MM.1S (cell line): ENCODE data around the gene CAPN10.

Source experiments
- CTCF ChIP-seq: fragments of 300-600 bp; sonication (generic); IDR thresholded peaks from 2 replicates; pipeline ENCODE4 v1.5.1; 2016; ENCODE audit warnings: antibody characterized with exemption, low read length, mixed read lengths
- EZH2 ChIP-seq: fragments of 300-600 bp; sonication (generic); optimal IDR thresholded peaks from 2 replicates; pipeline ENCODE3; 2017; ENCODE audit warnings: low read depth, mild to moderate bottlenecking, antibody characterized with exemption, low read length, mixed read lengths
- EZH2phosphoT487 ChIP-seq: fragments of 300-600 bp; sonication (generic); IDR thresholded peaks from 2 replicates; pipeline ENCODE4 v1.6.1; 2018; ENCODE audit warnings: antibody characterized with exemption, low read length

GRCh38 chr2:240593703-240594451 is 7.3 kb downstream of the CAPN10 start:
- TF ChIP-seq CTCF = no peak
- TF ChIP-seq EZH2 = no peak
- TF ChIP-seq EZH2phosphoT487 = no peak
